CD4-positive, alpha-beta T cell (primary cell): ENCODE results near the gene GPR162. TPM values are rescaled to one million over a fixed set of nuclear protein-coding genes. Genes with fewer than 3 reads are reported as not detected.

Experiments used
- ATAC-seq: fragments of 200-7000 bp; cut with Tn5 transposase; one replicate; pipeline ENCODE4 v1.10.0; 2022; ENCODE audit warnings: mild to moderate bottlenecking; ENCODE audit not compliant: poor library complexity
- CTCF ChIA-PET: fragments of 350-600 bp; sonication (Branson Sonifier 250); formaldehyde crosslinking; loops from one replicate; lab custom pipeline; 2021; ENCODE audit warnings: antibody characterized with exemption, inconsistent platforms; lab: Charles Lee
- POLR2A ChIA-PET: fragments of 350-600 bp; sonication (Branson Sonifier 250); formaldehyde crosslinking; loops from one replicate; lab custom pipeline; 2021; ENCODE audit warnings: antibody characterized with exemption, inconsistent platforms; lab: Charles Lee
- DNase-seq, 14 experiments: peaks; one replicate each; pipeline ENCODE4 v3.0.0-alpha.2; 2013 to 2020; ENCODE audit warnings: mixed read lengths in 2 of 14
- H3K27ac ChIP-seq, 2 donors: one replicate each; pipeline versions ENCODE4 v1.5.1 to v1.7.0; 2013; ENCODE audit warnings: low read length in 2 of 2, low read depth in 1 of 2, mild to moderate bottlenecking in 1 of 2
- H3K27me3 ChIP-seq, 2 experiments: 1 replicate in 1 of 2; 2 replicates in 1 of 2; pipeline versions ENCODE4 v1.6.1 to v1.7.0; 2013; ENCODE audit warnings: low read length in 2 of 2, control low read depth in 1 of 2, mild to moderate bottlenecking in 1 of 2, moderate library complexity in 1 of 2; ENCODE audit not compliant: insufficient read depth in 2 of 2, control insufficient read depth in 1 of 2
- H3K36me3 ChIP-seq: one replicate; pipeline ENCODE4 v1.6.1; 2013; ENCODE audit warnings: low read length, control low read depth; ENCODE audit not compliant: insufficient read depth
- H3K4me1 ChIP-seq: one replicate; pipeline ENCODE4 v1.6.1; 2013; ENCODE audit warnings: low read length, control low read depth; ENCODE audit not compliant: insufficient read depth
- H3K4me3 ChIP-seq: one replicate; pipeline ENCODE4 v1.5.1; 2013; ENCODE audit warnings: mild to moderate bottlenecking, low read length, moderate library complexity
- H3K9me3 ChIP-seq, 2 experiments: 1 replicate in 1 of 2; 2 replicates in 1 of 2; pipeline versions ENCODE4 v1.6.1 to v1.7.0; 2013; ENCODE audit warnings: low read length in 2 of 2, mild to moderate bottlenecking in 2 of 2, control low read depth in 1 of 2, moderate library complexity in 1 of 2; ENCODE audit not compliant: control insufficient read depth in 1 of 2, insufficient read depth in 1 of 2
- H3K27ac Mint-ChIP-seq: one replicate; pipeline ENCODE4 v1.8.0; 2020; ENCODE audit warnings: mixed read lengths
- H3K27me3 Mint-ChIP-seq: one replicate; pipeline ENCODE4 v1.8.0; 2021; ENCODE audit warnings: mixed read lengths
- H3K36me3 Mint-ChIP-seq: one replicate; pipeline ENCODE4 v1.8.0; 2021; ENCODE audit warnings: low read depth, mixed read lengths
- H3K4me1 Mint-ChIP-seq: one replicate; pipeline ENCODE4 v1.8.0; 2021; ENCODE audit warnings: low read depth, mixed read lengths
- H3K4me3 Mint-ChIP-seq: one replicate; pipeline ENCODE4 v1.8.0; 2020; ENCODE audit warnings: mild to moderate bottlenecking, mixed read lengths
- H3K9me3 Mint-ChIP-seq: one replicate; pipeline ENCODE4 v1.8.0; 2020; ENCODE audit warnings: mixed read lengths
- intact Hi-C, 2 experiments: fragments of 100-400 bp; cut with DNase I in 1 of 2; cut with micrococcal nuclease in 1 of 2; formaldehyde crosslinking; loops; one replicate each; pipeline versions ENCODE4 v1.15.1 to v1.9.0; 2023 to 2025; cut with DNase I, micrococcal nuclease
- total RNA-seq, 174 experiments: library from RNA in 2 of 174; stranded (reverse) in 2 of 174; gene quantifications; one replicate each; pipeline ENCODE4 v1.2.3 and lab custom pipeline; 2021 to 2026
- TF ChIP-seq, protein P1 (sequence below): fragments of 200-600 bp; IDR thresholded peaks from one replicate; pipeline ENCODE4 v1.8.0; 2022; ENCODE audit warnings: antibody characterized with exemption, mild to moderate bottlenecking

Gene GPR162
- total RNA-seq, 2 experiments from 2014 or later = not detected

DNA sequence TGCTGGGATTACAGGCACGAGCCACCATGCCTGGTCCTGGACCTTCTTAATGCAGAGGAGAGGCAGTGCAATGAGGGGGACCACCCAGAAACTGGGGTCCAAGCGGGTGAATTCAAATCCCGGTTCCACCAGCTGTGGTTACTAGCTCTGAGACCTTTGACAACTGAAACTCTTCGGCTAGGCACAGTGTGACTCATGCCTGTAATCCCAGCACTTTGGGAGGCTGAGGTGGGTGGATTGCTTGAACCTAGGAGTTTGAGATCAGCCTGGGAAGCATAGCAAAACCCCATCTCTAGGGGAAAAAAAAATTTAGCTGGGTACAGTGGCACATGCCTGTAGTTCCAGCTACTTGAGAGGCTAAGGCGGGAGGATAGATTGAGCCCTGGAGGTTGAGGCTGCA lies 37.3 kb upstream of the GPR162 start:
- Histone ChIP-seq H3K4me1 (peaks cover 89% of the 10 kb centered on the region), H3K4me3 (no peak overlapping the region), H3K36me3 (no peaks in the 10 kb centered on the region), H3K27me3 (no peaks in the 10 kb centered on the region), H3K27ac (peak overlapping the region; percentile 24 to 55), H3K9me3 (no peaks in the 10 kb centered on the region)
- Mint-ChIP-seq H3K36me3 (peaks cover under 1% of the 10 kb centered on the region), H3K4me1 (peaks cover 71% of the 10 kb centered on the region), H3K27ac (peak overlapping the region; percentile 93), H3K9me3 (no peaks in the 10 kb centered on the region), H3K27me3 (no peaks in the 10 kb centered on the region), H3K4me3 (no peak overlapping the region)
- TF ChIP-seq, protein P1, sequence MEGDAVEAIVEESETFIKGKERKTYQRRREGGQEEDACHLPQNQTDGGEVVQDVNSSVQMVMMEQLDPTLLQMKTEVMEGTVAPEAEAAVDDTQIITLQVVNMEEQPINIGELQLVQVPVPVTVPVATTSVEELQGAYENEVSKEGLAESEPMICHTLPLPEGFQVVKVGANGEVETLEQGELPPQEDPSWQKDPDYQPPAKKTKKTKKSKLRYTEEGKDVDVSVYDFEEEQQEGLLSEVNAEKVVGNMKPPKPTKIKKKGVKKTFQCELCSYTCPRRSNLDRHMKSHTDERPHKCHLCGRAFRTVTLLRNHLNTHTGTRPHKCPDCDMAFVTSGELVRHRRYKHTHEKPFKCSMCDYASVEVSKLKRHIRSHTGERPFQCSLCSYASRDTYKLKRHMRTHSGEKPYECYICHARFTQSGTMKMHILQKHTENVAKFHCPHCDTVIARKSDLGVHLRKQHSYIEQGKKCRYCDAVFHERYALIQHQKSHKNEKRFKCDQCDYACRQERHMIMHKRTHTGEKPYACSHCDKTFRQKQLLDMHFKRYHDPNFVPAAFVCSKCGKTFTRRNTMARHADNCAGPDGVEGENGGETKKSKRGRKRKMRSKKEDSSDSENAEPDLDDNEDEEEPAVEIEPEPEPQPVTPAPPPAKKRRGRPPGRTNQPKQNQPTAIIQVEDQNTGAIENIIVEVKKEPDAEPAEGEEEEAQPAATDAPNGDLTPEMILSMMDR = no peak
- ATAC-seq (no peak), DNase-seq (peak in 1 of 14 experiments; percentile 16)
- intact Hi-C loops = no loop called here
- POLR2A ChIA-PET = interaction anchor here (0.6 to 1.2 kb wide), 2 partner anchors 31 to 90 kb away, joined by 3 to 4 read pairs; partner anchors contain the start of gene MLF2
- CTCF ChIA-PET = interaction anchor here (1.4 to 1.9 kb wide), 2 partner anchors 17 to 88 kb away, joined by 3 to 5 read pairs; no protein-coding TSS in a partner anchor

DNA sequence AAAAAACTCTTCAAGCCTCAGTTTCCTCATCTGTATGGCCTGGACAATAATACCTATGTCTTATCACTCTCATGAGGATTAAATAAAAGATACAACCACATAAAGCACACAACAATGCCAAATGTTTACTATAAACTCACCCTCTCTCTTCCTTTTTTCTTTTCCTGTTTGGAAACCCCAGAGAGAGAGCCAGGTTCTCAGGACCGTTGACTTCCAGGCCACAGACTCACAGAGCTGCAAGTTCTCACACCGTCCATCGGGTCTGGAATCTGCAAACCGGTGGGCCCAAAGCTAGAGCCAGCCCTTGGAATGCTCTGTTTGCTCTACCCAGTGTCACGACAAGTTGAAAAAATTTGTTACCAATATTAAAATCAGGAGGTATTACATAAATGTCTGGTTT lies 36.9 kb upstream of the GPR162 start:
- peaks cover 71% of the 10 kb centered on the region for H3K4me1 Mint-ChIP-seq
- H3K9me3 Mint-ChIP-seq = no peaks in the 10 kb centered on the region
- H3K4me3 Mint-ChIP-seq = no peak overlapping the region
- peak overlapping the region; percentile 93 for H3K27ac Mint-ChIP-seq
- no peak overlapping the region for H3K4me3 ChIP-seq
- H3K27me3 ChIP-seq = no peaks in the 10 kb centered on the region
- no peaks in the 10 kb centered on the region for H3K9me3 ChIP-seq
- no peaks in the 10 kb centered on the region for H3K36me3 ChIP-seq
- H3K4me1 ChIP-seq = peaks cover 87% of the 10 kb centered on the region
- no peaks in the 10 kb centered on the region for H3K27me3 Mint-ChIP-seq
- TF ChIP-seq, protein P1 = no peak
- peak in 1 of 14 experiments; percentile 28 for DNase-seq
- POLR2A ChIA-PET = interaction anchor here (1.2 kb wide), 1 partner anchor 32 kb away, joined by 4 read pairs; the partner anchor contains the start of gene MLF2
- CTCF ChIA-PET = interaction anchor here (1.4 to 3.0 kb wide), 3 partner anchors 18 to 87 kb away, joined by 3 to 11 read pairs (median 5); partner anchors contain the start of gene MLF2
- intact Hi-C loops = loop anchor here in 1 of 2 experiments (5.0 kb wide), 1 partner anchor 43 kb away; the partner anchor contains the start of gene P3H3
- ATAC-seq = no peak
- H3K27ac ChIP-seq = peak overlapping the region; percentile 24 to 55
- peaks cover 5% of the 10 kb centered on the region for H3K36me3 Mint-ChIP-seq

- Mint-ChIP-seq H3K27me3 (no peaks in the 10 kb centered on the region), H3K4me1 (peaks cover 73% of the 10 kb centered on the region), H3K4me3 (peak overlapping the region; percentile 72), H3K36me3 (peaks cover 18% of the 10 kb centered on the region), H3K9me3 (no peaks in the 10 kb centered on the region), H3K27ac (peak overlapping the region; percentile 93)
- TF ChIP-seq, protein P1 = no peak
- H3K27me3 ChIP-seq = no peaks in the 10 kb centered on the region
- ChIA-PET CTCF (interaction anchor here (1.5 to 3.0 kb wide), 3 partner anchors 20 to 49 kb away, joined by 3 to 12 read pairs (median 11); partner anchors contain the start of genes MLF2 and PTMS), POLR2A (interaction anchor here (0.6 to 1.5 kb wide), 9 partner anchors 10 to 154 kb away, joined by 3 to 6 read pairs (median 3); partner anchors contain the start of genes COPS7A, MLF2, PTMS and SPSB2)
- DNase-seq = peak in 5 of 14 experiments; percentile 38 to 79 (median 67)
- no peaks in the 10 kb centered on the region for H3K9me3 ChIP-seq
- H3K27ac ChIP-seq = peak overlapping the region; percentile 58 to 80
- ATAC-seq = peak; percentile 79
- intact Hi-C loops = loop anchor here in 1 of 2 experiments (2.0 to 5.0 kb wide), 2 partner anchors 34 to 41 kb away; partner anchors contain the start of genes MLF2 and P3H3
- H3K4me1 ChIP-seq = peaks cover 88% of the 10 kb centered on the region
- H3K36me3 ChIP-seq = no peaks in the 10 kb centered on the region
- peak overlapping the region; percentile 19 for H3K4me3 ChIP-seq
These were observed 35.1 kb upstream of the GPR162 start for GRCh38 chr12:6786416-6787094.
